VCaP (cell line): ENCODE data around the gene ERBB2.

Experiments used
- H3K27ac ChIP-seq: fragments of 450-650 bp; 2 replicates; pipeline ENCODE4 v1.5.1; 2017
- CTCF ChIP-seq: fragments of 450-650 bp; conservative IDR thresholded peaks from 2 replicates; pipeline ENCODE4 v1.5.1; 2017; ENCODE audit warnings: mild to moderate bottlenecking, moderate library complexity

Gene ERBB2

GRCh38 chr17:39699818-39700147, at the start of gene ERBB2:
Gene ERBB2, plus strand, starts transcription at chr17:39700064. Its CDS starts 175 bp downstream, at chr17:39700239.
- peak within 1 kb of the TSS; percentile 71; the same call in 1 of the 2 replicates for H3K27ac ChIP-seq

GRCh38 chr17:39650121-39650579, 49.7 kb upstream of the ERBB2 start:
- no peak for TF ChIP-seq CTCF
- H3K27ac ChIP-seq = peak overlapping the region; percentile 96

More at GRCh38 chr17:39699818-39700147, at the start of gene ERBB2:
- TF ChIP-seq CTCF = no peak

- TF ChIP-seq CTCF = no peak
- H3K27ac ChIP-seq = peak overlapping the region; percentile 96
Observed at GRCh38 chr17:39651923-39652586, 47.8 kb upstream of the ERBB2 start.

GRCh38 chr17:39652587-39653315, 47.1 kb upstream of the ERBB2 start:
- no peak for TF ChIP-seq CTCF
- H3K27ac ChIP-seq = peak overlapping the region; percentile 96

GRCh38 chr17:39653316-39653661, 46.6 kb upstream of the ERBB2 start:
- no peak for TF ChIP-seq CTCF

GRCh38 chr17:39653662-39654331, 46.1 kb upstream of the ERBB2 start:
- TF ChIP-seq CTCF = peak; percentile 72
- peak overlapping the region; percentile 96; the same call in 1 of the 2 replicates for H3K27ac ChIP-seq

More at GRCh38 chr17:39653316-39653661, 46.6 kb upstream of the ERBB2 start:
- peak overlapping the region; percentile 96 for H3K27ac ChIP-seq

GRCh38 chr17:39655105-39655504, 44.8 kb upstream of the ERBB2 start:
- H3K27ac ChIP-seq = no peak overlapping the region
- TF ChIP-seq CTCF = no peak
